GM19467 (cell line): Measurements from ENCODE around the gene GPRIN2.
"Not testable (repeated sequence)": the region's sequence is repeated elsewhere in the genome, so short reads cannot be mapped to it uniquely, and the experiment has no call there.

Experiments
- ATAC-seq: cut with Tn5 transposase; IDR thresholded peaks from one replicate; pipeline ENCODE4 v1.9.1; 2021; ENCODE audit warnings: mild to moderate bottlenecking, moderate library complexity; ENCODE audit not compliant: unreplicated experiment

GPRIN2 gene

GRCh38 chr10:46570655-46571054 lies 14.2 kb upstream of the GPRIN2 start:
- not testable (repeated sequence) for ATAC-seq

- ATAC-seq, result not testable (repeated sequence)
These were observed 10.7 kb upstream of the GPRIN2 start for GRCh38 chr10:46567151-46567550.

GRCh38 chr10:46565591-46566332 lies 9.3 kb upstream of the GPRIN2 start:
- ATAC-seq, result not testable (repeated sequence)

- ATAC-seq, result no peak
These were observed 4.5 kb upstream of the GPRIN2 start for GRCh38 chr10:46560952-46561351.

GRCh38 chr10:46560381-46560780 lies 3.9 kb upstream of the GPRIN2 start:
- no peak for ATAC-seq

GRCh38 chr10:46559231-46559671 lies 2.8 kb upstream of the GPRIN2 start:
- no peak for ATAC-seq

GRCh38 chr10:46558392-46559185 lies 2.1 kb upstream of the GPRIN2 start:
- no peak for ATAC-seq

- no peak for ATAC-seq
These were observed 1.6 kb upstream of the GPRIN2 start for GRCh38 chr10:46558122-46558391.

GRCh38 chr10:46557319-46558121 lies 1.1 kb upstream of the GPRIN2 start:
- no peak for ATAC-seq

- ATAC-seq, result no peak
These were observed 544 bp downstream of the GPRIN2 start for GRCh38 chr10:46555713-46556514.

GRCh38 chr10:46555366-46555712 lies 1.1 kb downstream of the GPRIN2 start:
- no peak for ATAC-seq

GRCh38 chr10:46554166-46554781 lies 2.2 kb downstream of the GPRIN2 start:
- no peak for ATAC-seq

GRCh38 chr10:46553238-46554049 lies 3.0 kb downstream of the GPRIN2 start:
- ATAC-seq, result no peak

- ATAC-seq, result no peak
These were observed 3.8 kb downstream of the GPRIN2 start for GRCh38 chr10:46552526-46553237.

GRCh38 chr10:46551701-46552525 lies 4.5 kb downstream of the GPRIN2 start:
- ATAC-seq, result no peak

GRCh38 chr10:46550795-46551700 lies 5.4 kb downstream of the GPRIN2 start:
- no peak for ATAC-seq
